ENCODE measurements around the gene LARP6. TPM values are rescaled to one million over a fixed set of nuclear protein-coding genes. Genes with fewer than 3 reads are reported as not detected.
"Not testable (repeated sequence)": the region's sequence is repeated elsewhere in the genome, so short reads cannot be mapped to it uniquely, and the experiment has no call there.

Gene LARP6
- total and polyA plus RNA-seq, 5 donors from 2014 or later: not detected

GRCh38 chr15:70876683-70877082, 22.7 kb upstream of the LARP6 start:
- H3K27me3 ChIP-seq (ENCODE audit: control insufficient read depth, insufficient read depth, low read length): peaks cover 7% of the 10 kb centered on the region
- no peak for ATAC-seq (ENCODE audit: low read depth in 2 of 2)
- no peaks in the 10 kb centered on the region for H3K9me3 ChIP-seq (ENCODE audit: control insufficient read depth in 2 of 2, low read length in 2 of 2)
- no peaks in the 10 kb centered on the region for H3K4me1 Mint-ChIP-seq
- H3K9me3 Mint-ChIP-seq: peaks cover 0 to 6% (median 0%) of the 10 kb centered on the region in 7 donors
- H3K27ac Mint-ChIP-seq: no peak overlapping the region
- no peaks in the 10 kb centered on the region for H3K4me1 ChIP-seq (ENCODE audit: control insufficient read depth, insufficient read depth, low read length, poor library complexity, severe bottlenecking)
- no peak overlapping the region for H3K4me3 ChIP-seq (ENCODE audit: low read depth, low read length)
- no peaks in the 10 kb centered on the region for H3K36me3 ChIP-seq (ENCODE audit: control insufficient read depth, insufficient read depth, low read length)
- no peak overlapping the region for H3K4me3 Mint-ChIP-seq
- H3K27ac ChIP-seq (ENCODE audit: insufficient read depth, low read length, poor library complexity, severe bottlenecking): no peak overlapping the region
- no peak for DNase-seq
- H3K27me3 Mint-ChIP-seq: peaks cover 22% of the 10 kb centered on the region
- no peaks in the 10 kb centered on the region for H3K36me3 Mint-ChIP-seq

GRCh38 chr15:70876011-70876410, 22.1 kb upstream of the LARP6 start:
- H3K4me3 ChIP-seq (ENCODE audit: low read depth, low read length): no peak overlapping the region
- no peaks in the 10 kb centered on the region for H3K4me1 ChIP-seq (ENCODE audit: control insufficient read depth, insufficient read depth, low read length, poor library complexity, severe bottlenecking)
- ATAC-seq (ENCODE audit: low read depth in 2 of 2) (no peak), DNase-seq (no peak)
- H3K36me3 ChIP-seq (ENCODE audit: control insufficient read depth, insufficient read depth, low read length): no peaks in the 10 kb centered on the region
- Mint-ChIP-seq H3K36me3 (no peaks in the 10 kb centered on the region), H3K27ac (no peak overlapping the region), H3K9me3 (peaks cover 0 to 6% (median 0%) of the 10 kb centered on the region in 7 donors), H3K4me3 (no peak overlapping the region), H3K4me1 (no peaks in the 10 kb centered on the region), H3K27me3 (peaks cover 22% of the 10 kb centered on the region)
- H3K9me3 ChIP-seq (ENCODE audit: control insufficient read depth in 2 of 2, low read length in 2 of 2): no peaks in the 10 kb centered on the region
- peaks cover 7% of the 10 kb centered on the region for H3K27me3 ChIP-seq (ENCODE audit: control insufficient read depth, insufficient read depth, low read length)
- H3K27ac ChIP-seq (ENCODE audit: insufficient read depth, low read length, poor library complexity, severe bottlenecking): no peak overlapping the region

GRCh38 chr15:70875001-70875782, 21.2 kb upstream of the LARP6 start:
- H3K4me1 ChIP-seq (ENCODE audit: control insufficient read depth, insufficient read depth, low read length, poor library complexity, severe bottlenecking): no peaks in the 10 kb centered on the region
- ATAC-seq (ENCODE audit: low read depth in 2 of 2) (no peak), DNase-seq (no peak)
- no peaks in the 10 kb centered on the region for H3K9me3 ChIP-seq (ENCODE audit: control insufficient read depth in 2 of 2, low read length in 2 of 2)
- Mint-ChIP-seq H3K4me1 (no peaks in the 10 kb centered on the region), H3K9me3 (peaks cover 0 to 6% (median 0%) of the 10 kb centered on the region in 7 donors), H3K27ac (no peak overlapping the region), H3K36me3 (no peaks in the 10 kb centered on the region), H3K27me3 (peaks cover 22% of the 10 kb centered on the region), H3K4me3 (no peak overlapping the region)
- H3K27ac ChIP-seq (ENCODE audit: insufficient read depth, low read length, poor library complexity, severe bottlenecking): no peak overlapping the region
- H3K4me3 ChIP-seq (ENCODE audit: low read depth, low read length): no peak overlapping the region
- H3K36me3 ChIP-seq (ENCODE audit: control insufficient read depth, insufficient read depth, low read length): no peaks in the 10 kb centered on the region
- H3K27me3 ChIP-seq (ENCODE audit: control insufficient read depth, insufficient read depth, low read length): peaks cover 7% of the 10 kb centered on the region

GRCh38 chr15:70873232-70874054, 19.5 kb upstream of the LARP6 start:
- no peaks in the 10 kb centered on the region for H3K36me3 Mint-ChIP-seq
- peaks cover 0 to 6% (median 0%) of the 10 kb centered on the region in 7 donors for H3K9me3 Mint-ChIP-seq
- no peaks in the 10 kb centered on the region for H3K4me1 Mint-ChIP-seq
- ATAC-seq (ENCODE audit: low read depth in 2 of 2) (no peak), DNase-seq (no peak)
- no peaks in the 10 kb centered on the region for H3K4me1 ChIP-seq (ENCODE audit: control insufficient read depth, insufficient read depth, low read length, poor library complexity, severe bottlenecking)
- peaks cover 5% of the 10 kb centered on the region for H3K27me3 ChIP-seq (ENCODE audit: control insufficient read depth, insufficient read depth, low read length)
- no peak overlapping the region for H3K27ac Mint-ChIP-seq
- H3K4me3 ChIP-seq (ENCODE audit: low read depth, low read length): no peak overlapping the region
- H3K9me3 ChIP-seq (ENCODE audit: control insufficient read depth in 2 of 2, low read length in 2 of 2): no peaks in the 10 kb centered on the region
- H3K4me3 Mint-ChIP-seq: no peak overlapping the region
- peaks cover 9% of the 10 kb centered on the region for H3K27me3 Mint-ChIP-seq
- H3K36me3 ChIP-seq (ENCODE audit: control insufficient read depth, insufficient read depth, low read length): no peaks in the 10 kb centered on the region
- no peak overlapping the region for H3K27ac ChIP-seq (ENCODE audit: insufficient read depth, low read length, poor library complexity, severe bottlenecking)

- not testable (repeated sequence) for H3K4me3 ChIP-seq (ENCODE audit: low read depth, low read length); H3K9me3 ChIP-seq (ENCODE audit: control insufficient read depth in 2 of 2, low read length in 2 of 2); H3K36me3 Mint-ChIP-seq; ATAC-seq (ENCODE audit: low read depth in 2 of 2); H3K27me3 ChIP-seq (ENCODE audit: control insufficient read depth, insufficient read depth, low read length); H3K9me3 Mint-ChIP-seq; H3K27me3 Mint-ChIP-seq; H3K27ac Mint-ChIP-seq; H3K4me1 ChIP-seq (ENCODE audit: control insufficient read depth, insufficient read depth, low read length, poor library complexity, severe bottlenecking); DNase-seq; H3K27ac ChIP-seq (ENCODE audit: insufficient read depth, low read length, poor library complexity, severe bottlenecking); H3K4me1 Mint-ChIP-seq; H3K4me3 Mint-ChIP-seq; H3K36me3 ChIP-seq (ENCODE audit: control insufficient read depth, insufficient read depth, low read length)
These were observed 17.5 kb upstream of the LARP6 start for GRCh38 chr15:70871490-70871889.

GRCh38 chr15:70870051-70870450, 16.1 kb upstream of the LARP6 start:
- H3K27ac Mint-ChIP-seq: no peak overlapping the region
- H3K9me3 ChIP-seq (ENCODE audit: control insufficient read depth in 2 of 2, low read length in 2 of 2): no peaks in the 10 kb centered on the region
- peaks cover 5% of the 10 kb centered on the region for H3K27me3 ChIP-seq (ENCODE audit: control insufficient read depth, insufficient read depth, low read length)
- no peaks in the 10 kb centered on the region for H3K4me1 ChIP-seq (ENCODE audit: control insufficient read depth, insufficient read depth, low read length, poor library complexity, severe bottlenecking)
- no peaks in the 10 kb centered on the region for H3K27me3 Mint-ChIP-seq
- no peaks in the 10 kb centered on the region for H3K36me3 ChIP-seq (ENCODE audit: control insufficient read depth, insufficient read depth, low read length)
- no peak for ATAC-seq (ENCODE audit: low read depth in 2 of 2)
- H3K9me3 Mint-ChIP-seq: peaks cover 0 to 6% (median 0%) of the 10 kb centered on the region in 7 donors
- no peaks in the 10 kb centered on the region for H3K4me1 Mint-ChIP-seq
- no peak overlapping the region for H3K4me3 ChIP-seq (ENCODE audit: low read depth, low read length)
- no peak for DNase-seq
- H3K27ac ChIP-seq (ENCODE audit: insufficient read depth, low read length, poor library complexity, severe bottlenecking): no peak overlapping the region
- no peak overlapping the region for H3K4me3 Mint-ChIP-seq
- H3K36me3 Mint-ChIP-seq: no peaks in the 10 kb centered on the region

- H3K27ac ChIP-seq (ENCODE audit: insufficient read depth, low read length, poor library complexity, severe bottlenecking): no peak overlapping the region
- H3K27ac Mint-ChIP-seq: no peak overlapping the region
These were observed 15.4 kb upstream of the LARP6 start for GRCh38 chr15:70869346-70869745.

More at GRCh38 chr15:70869346-70869745, 15.4 kb upstream of the LARP6 start:
- Histone ChIP-seq H3K9me3 (ENCODE audit: control insufficient read depth in 2 of 2, low read length in 2 of 2) (no peaks in the 10 kb centered on the region), H3K27me3 (ENCODE audit: control insufficient read depth, insufficient read depth, low read length) (peaks cover 2% of the 10 kb centered on the region), H3K4me3 (ENCODE audit: low read depth, low read length) (no peak overlapping the region), H3K36me3 (ENCODE audit: control insufficient read depth, insufficient read depth, low read length) (no peaks in the 10 kb centered on the region), H3K4me1 (ENCODE audit: control insufficient read depth, insufficient read depth, low read length, poor library complexity, severe bottlenecking) (no peaks in the 10 kb centered on the region)
- no peaks in the 10 kb centered on the region for H3K36me3 Mint-ChIP-seq
- H3K9me3 Mint-ChIP-seq: peaks cover 0 to 6% (median 0%) of the 10 kb centered on the region in 7 donors
- H3K4me1 Mint-ChIP-seq: no peaks in the 10 kb centered on the region
- ATAC-seq (ENCODE audit: low read depth in 2 of 2): no peak
- no peaks in the 10 kb centered on the region for H3K27me3 Mint-ChIP-seq
- no peak overlapping the region for H3K4me3 Mint-ChIP-seq
- DNase-seq: no peak
